ENCODE data around the gene JAM3. TPM values are rescaled to one million over a fixed set of nuclear protein-coding genes. Genes with fewer than 3 reads are reported as not detected.

The JAM3 gene
- total RNA-seq, 1 experiment from 2014 or later: 36.5 TPM

DNA sequence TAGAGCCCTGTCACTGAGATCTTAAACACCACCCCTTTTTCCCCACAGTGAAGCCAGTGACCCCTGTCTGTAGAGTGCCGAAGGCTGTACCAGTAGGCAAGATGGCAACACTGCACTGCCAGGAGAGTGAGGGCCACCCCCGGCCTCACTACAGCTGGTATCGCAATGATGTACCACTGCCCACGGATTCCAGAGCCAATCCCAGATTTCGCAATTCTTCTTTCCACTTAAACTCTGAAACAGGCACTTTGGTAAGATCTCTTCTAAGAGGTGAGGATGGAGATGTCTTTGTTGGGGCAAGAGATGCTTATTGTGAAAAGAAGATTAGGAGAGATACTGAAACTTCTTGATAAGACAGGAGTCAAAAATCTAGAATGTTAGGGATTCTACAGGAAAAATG, 75.9 kb downstream of the JAM3 start:
- Histone ChIP-seq H3K9ac (ENCODE audit: extremely low read depth, insufficient read length, low read length) (no peak overlapping the region), H3K23ac (ENCODE audit: insufficient read length, low read depth, low read length) (no peak overlapping the region), H3K23me2 (ENCODE audit: insufficient read length, low read depth, low read length, poor library complexity, severe bottlenecking) (no peaks in the 10 kb centered on the region), H3K4ac (ENCODE audit: low read depth, low read length) (no peak overlapping the region), H2AK5ac (ENCODE audit: insufficient read length, low read length) (no peak overlapping the region), H2BK5ac (ENCODE audit: insufficient read length, low read length) (no peak overlapping the region), H4K8ac (replicated peaks; ENCODE audit: insufficient read length, low read depth, low read length) (no peak overlapping the region), H3T11ph (ENCODE audit: low read length) (no peak overlapping the region), H3K4me1 (ENCODE audit: insufficient read depth, low read length) (no peaks in the 10 kb centered on the region), H3K79me2 (ENCODE audit: insufficient read depth, low read length) (no peaks in the 10 kb centered on the region), H3K14ac (ENCODE audit: insufficient read depth, low read length) (no peak overlapping the region), H3K4me2 (ENCODE audit: insufficient read depth, insufficient read length, low read length) (no peak overlapping the region), H2AFZ (ENCODE audit: low read length) (no peak overlapping the region), H3K18ac (ENCODE audit: insufficient read length, low read depth, low read length) (no peak overlapping the region), H3K27me3 (ENCODE audit: insufficient read depth, low read length) (no peaks in the 10 kb centered on the region), H3K79me1 (ENCODE audit: insufficient read depth, low read depth, low read length, poor library complexity, severe bottlenecking) (no peaks in the 10 kb centered on the region), H3K9me3 (ENCODE audit: control insufficient read depth, low read depth, low read length) (peaks cover 28% of the 10 kb centered on the region), H2BK120ac (ENCODE audit: low read depth, low read length, poor library complexity, severe bottlenecking) (no peak overlapping the region), H3K27ac (ENCODE audit: insufficient read length, low read depth, low read length) (no peak overlapping the region), H2BK15ac (ENCODE audit: low read depth, low read length) (no peak overlapping the region), H2BK12ac (ENCODE audit: insufficient read length, low read depth, low read length) (no peak overlapping the region), H4K91ac (ENCODE audit: insufficient read length, low read depth, low read length) (no peak overlapping the region), H4K20me1 (ENCODE audit: control insufficient read depth, insufficient read depth, insufficient read length) (no peaks in the 10 kb centered on the region), H3K56ac (ENCODE audit: insufficient read length, low read depth, low read length) (no peak overlapping the region), H4K5ac (ENCODE audit: insufficient read length, low read depth, low read length) (no peak overlapping the region), H2BK20ac (ENCODE audit: low read depth, low read length, poor library complexity, severe bottlenecking) (no peak overlapping the region)
- Mint-ChIP-seq H3K4me1 (no peaks in the 10 kb centered on the region), H3K27ac (no peak overlapping the region), H3K27me3 (ENCODE audit: low read depth) (peaks cover 2% of the 10 kb centered on the region), H3K36me3 (ENCODE audit: insufficient read depth in 1 of 3, low read depth in 3 of 3) (peaks cover 90 to 95% (median 91%) of the 10 kb centered on the region in 3 experiments), H3K4me3 (no peak overlapping the region), H3K9me3 (peaks cover 51 to 58% of the 10 kb centered on the region in 2 experiments)
- WGBS (ENCODE audit: extremely low coverage, insufficient read length, low lambda C conversion rate): no CpG with 5 or more reads among the region's 5 CpGs
- DNase-seq: no peak
- no peak for TF ChIP-seq CTCF (conservative IDR thresholded peaks at IDR 0.05)

All from H9 (cell line).